Endodermal cell (in vitro differentiated cells): ENCODE results near the gene CDH8. TPM values are rescaled to one million over a fixed set of nuclear protein-coding genes. Genes with fewer than 3 reads are reported as not detected.

ENCODE experiments used
- DNase-seq: peaks from one replicate; pipeline ENCODE4 v3.0.0-alpha.2; 2017
- H3K27ac ChIP-seq: 2 replicates; pipeline ENCODE4 v1.5.1; 2013; ENCODE audit warnings: mild to moderate bottlenecking, low read depth, low read length, moderate library complexity
- H3K27me3 ChIP-seq: 2 replicates; pipeline ENCODE4 v1.6.1; 2013; ENCODE audit warnings: mild to moderate bottlenecking, low read length, moderate library complexity; ENCODE audit not compliant: insufficient read depth, control insufficient read depth, poor library complexity, severe bottlenecking
- H3K36me3 ChIP-seq: 2 replicates; pipeline ENCODE4 v1.7.0; 2013; ENCODE audit warnings: mild to moderate bottlenecking, low read length, moderate library complexity; ENCODE audit not compliant: control insufficient read depth, insufficient read depth
- H3K4me1 ChIP-seq: one replicate; pipeline ENCODE4 v1.7.0; 2013; ENCODE audit warnings: low read length; ENCODE audit not compliant: control insufficient read depth, insufficient read depth
- H3K4me3 ChIP-seq: 2 replicates; pipeline ENCODE4 v1.5.1; 2013; ENCODE audit warnings: mild to moderate bottlenecking, low read length, moderate library complexity
- H3K9ac ChIP-seq: 2 replicates; pipeline ENCODE4 v1.6.1; 2013; ENCODE audit warnings: mild to moderate bottlenecking, low read length, moderate library complexity; ENCODE audit not compliant: poor library complexity, severe bottlenecking; ENCODE audit errors: extremely low read depth
- H3K9me3 ChIP-seq: 2 replicates; pipeline ENCODE4 v1.6.1; 2013; ENCODE audit warnings: mild to moderate bottlenecking, low read length, moderate library complexity; ENCODE audit not compliant: control insufficient read depth
- H3K27ac Mint-ChIP-seq: 2 replicates; pipeline ENCODE4 v1.8.0; 2020; ENCODE audit warnings: mixed read lengths
- H3K27me3 Mint-ChIP-seq: 2 replicates; pipeline ENCODE4 v1.8.0; 2021; ENCODE audit warnings: mild to moderate bottlenecking, mixed read lengths; ENCODE audit not compliant: insufficient read depth
- H3K36me3 Mint-ChIP-seq: 2 replicates; pipeline ENCODE4 v1.8.0; 2020; ENCODE audit warnings: low read depth, mixed read lengths
- H3K4me1 Mint-ChIP-seq: 2 replicates; pipeline ENCODE4 v1.8.0; 2020; ENCODE audit warnings: mixed read lengths
- H3K4me3 Mint-ChIP-seq: 2 replicates; pipeline ENCODE4 v1.8.0; 2020; ENCODE audit warnings: mild to moderate bottlenecking, moderate library complexity, mixed read lengths
- H3K9me3 Mint-ChIP-seq: 2 replicates; pipeline ENCODE4 v1.8.0; 2020; ENCODE audit warnings: mild to moderate bottlenecking, mixed read lengths
- CTCF ChIP-seq: fragments of 200-600 bp; sonication (generic); conservative IDR thresholded peaks from 2 replicates; pipeline ENCODE4 v1.5.0; 2021; ENCODE audit warnings: antibody characterized with exemption, mild to moderate bottlenecking
- WGBS, 2 experiments: methylation state at CpG; one replicate each; pipeline versions ENCODE4 v1.1.5 to v1.1.7; 2013; ENCODE audit warnings: missing lambda C conversion rate in 2 of 2, mixed read lengths in 1 of 2; ENCODE audit not compliant: insufficient coverage in 1 of 2, insufficient read length in 1 of 2; 5-methylcytosine and 5-hydroxymethylcytosine counted together
- total RNA-seq, 2 donors: library from RNA; stranded (reverse); fragmentation: NEBNext Ultra II Directional in 1 of 2; extraction: Animal tissue kit (Norgen Biotek cat#: 25700) in 1 of 2; gene quantifications; 2 replicates in 1 of 2; 3 replicates in 1 of 2; pipeline ENCODE4 v1.2.1, GENCODE V29; 2021

CDH8 gene
- total RNA-seq, 2 donors from 2014 or later = 13.9 to 27.2 TPM

GRCh38 chr16:61681124-61681523 is 355.1 kb downstream of the CDH8 start:
- H3K4me1 Mint-ChIP-seq = peaks cover 7% of the 10 kb centered on the region
- WGBS, 2 experiments = 81 to 83% methylated on average over 1 of the region's 1 CpG
- no peaks in the 10 kb centered on the region for H3K27me3 Mint-ChIP-seq
- H3K27ac ChIP-seq = no peak overlapping the region
- H3K4me1 ChIP-seq = peaks cover 4% of the 10 kb centered on the region
- no peaks in the 10 kb centered on the region for H3K9me3 Mint-ChIP-seq
- no peaks in the 10 kb centered on the region for H3K36me3 ChIP-seq
- H3K27ac Mint-ChIP-seq = no peak overlapping the region
- no peak overlapping the region for H3K9ac ChIP-seq
- TF ChIP-seq CTCF = no peak
- no peaks in the 10 kb centered on the region for H3K36me3 Mint-ChIP-seq
- no peak overlapping the region for H3K4me3 ChIP-seq
- H3K9me3 ChIP-seq = no peaks in the 10 kb centered on the region
- H3K4me3 Mint-ChIP-seq = no peak overlapping the region
- H3K27me3 ChIP-seq = no peaks in the 10 kb centered on the region
- no peak for DNase-seq

- Histone ChIP-seq H3K27me3 (no peaks in the 10 kb centered on the region), H3K4me3 (no peak overlapping the region), H3K9me3 (no peaks in the 10 kb centered on the region), H3K27ac (no peak overlapping the region), H3K36me3 (no peaks in the 10 kb centered on the region), H3K9ac (no peak overlapping the region), H3K4me1 (peaks cover 4% of the 10 kb centered on the region)
- H3K27ac Mint-ChIP-seq = no peak overlapping the region
- H3K36me3 Mint-ChIP-seq = no peaks in the 10 kb centered on the region
- TF ChIP-seq CTCF = no peak
- peaks cover 7% of the 10 kb centered on the region for H3K4me1 Mint-ChIP-seq
- WGBS, 2 experiments = 86 to 92% methylated on average over 1 to 3 of the region's 3 CpGs
- H3K4me3 Mint-ChIP-seq = no peak overlapping the region
- no peak for DNase-seq
- H3K27me3 Mint-ChIP-seq = no peaks in the 10 kb centered on the region
- peaks cover 4% of the 10 kb centered on the region for H3K9me3 Mint-ChIP-seq
These were observed 358.1 kb downstream of the CDH8 start for GRCh38 chr16:61678182-61678581.

- H3K27ac ChIP-seq = no peak overlapping the region
- TF ChIP-seq CTCF = no peak
- no peaks in the 10 kb centered on the region for H3K36me3 ChIP-seq
- H3K4me3 ChIP-seq = no peak overlapping the region
- Mint-ChIP-seq H3K27ac (no peak overlapping the region), H3K36me3 (no peaks in the 10 kb centered on the region), H3K4me3 (no peak overlapping the region), H3K27me3 (no peaks in the 10 kb centered on the region), H3K9me3 (peaks cover 4% of the 10 kb centered on the region), H3K4me1 (peaks cover 7% of the 10 kb centered on the region)
- no peaks in the 10 kb centered on the region for H3K9me3 ChIP-seq
- peaks cover 4% of the 10 kb centered on the region for H3K4me1 ChIP-seq
- no peak for DNase-seq
- WGBS, 2 experiments = 45 to 46% methylated on average over 5 of the region's 5 CpGs
- no peak overlapping the region for H3K9ac ChIP-seq
- H3K27me3 ChIP-seq = no peaks in the 10 kb centered on the region
These were observed 358.5 kb downstream of the CDH8 start for GRCh38 chr16:61677776-61678175.
